ENCODE data around the gene PTPRG. TPM values are rescaled to one million over a fixed set of nuclear protein-coding genes. Genes with fewer than 3 reads are reported as not detected.

PTPRG gene
- total RNA-seq, 2 experiments from 2014 or later = 0.03 to 0.05 TPM

GRCh38 chr3:61665121-61665520 is 103.8 kb downstream of the PTPRG start:
- Histone ChIP-seq H3K4me1 (ENCODE audit: insufficient read depth, low read length) (no peaks in the 10 kb centered on the region), H3K27ac (ENCODE audit: low read depth in 1 of 2, low read length in 2 of 2) (no peak overlapping the region), H3K36me3 (ENCODE audit: insufficient read depth, low read length) (no peaks in the 10 kb centered on the region), H3K9me3 (ENCODE audit: control insufficient read depth in 1 of 2, insufficient read depth in 1 of 2, low read length in 2 of 2) (peaks cover 0 to 5% of the 10 kb centered on the region in 2 experiments), H3K27me3 (ENCODE audit: control insufficient read depth in 1 of 2, insufficient read depth in 2 of 2, low read length in 2 of 2) (no peaks in the 10 kb centered on the region), H3K4me3 (ENCODE audit: low read length) (no peak overlapping the region)
- peaks cover 4% of the 10 kb centered on the region for H3K27me3 Mint-ChIP-seq
- TF ChIP-seq CTCF (IDR thresholded peaks at IDR 0.05) = no peak
- POLR2A ChIA-PET = no interaction called here
- no peaks in the 10 kb centered on the region for H3K4me1 Mint-ChIP-seq (ENCODE audit: low read depth)
- H3K4me3 Mint-ChIP-seq = no peak overlapping the region
- no peak overlapping the region for H3K27ac Mint-ChIP-seq
- ATAC-seq (ENCODE audit: poor library complexity) (no peak), DNase-seq (no peak)
- intact Hi-C loops (cut with DNase I, micrococcal nuclease) = no loop called here
- H3K9me3 Mint-ChIP-seq = no peaks in the 10 kb centered on the region
- no peaks in the 10 kb centered on the region for H3K36me3 Mint-ChIP-seq (ENCODE audit: low read depth)
- CTCF ChIA-PET = interaction anchor here (0.7 kb wide), 1 partner anchor 562 kb away, joined by 3 read pairs; no protein-coding TSS in a partner anchor

GRCh38 chr3:61665987-61666386 is 104.6 kb downstream of the PTPRG start:
- Mint-ChIP-seq H3K4me1 (ENCODE audit: low read depth) (no peaks in the 10 kb centered on the region), H3K36me3 (ENCODE audit: low read depth) (no peaks in the 10 kb centered on the region), H3K4me3 (no peak overlapping the region), H3K27me3 (peaks cover 4% of the 10 kb centered on the region), H3K9me3 (no peaks in the 10 kb centered on the region), H3K27ac (no peak overlapping the region)
- no peaks in the 10 kb centered on the region for H3K36me3 ChIP-seq (ENCODE audit: insufficient read depth, low read length)
- POLR2A ChIA-PET = no interaction called here
- H3K4me3 ChIP-seq (ENCODE audit: low read length) = no peak overlapping the region
- intact Hi-C loops (cut with DNase I, micrococcal nuclease) = no loop called here
- ATAC-seq (ENCODE audit: poor library complexity) (no peak), DNase-seq (no peak)
- TF ChIP-seq CTCF (IDR thresholded peaks at IDR 0.05) = no peak
- H3K27ac ChIP-seq (ENCODE audit: low read depth in 1 of 2, low read length in 2 of 2) = no peak overlapping the region
- CTCF ChIA-PET = no interaction called here
- H3K4me1 ChIP-seq (ENCODE audit: insufficient read depth, low read length) = no peaks in the 10 kb centered on the region
- no peaks in the 10 kb centered on the region for H3K27me3 ChIP-seq (ENCODE audit: control insufficient read depth in 1 of 2, insufficient read depth in 2 of 2, low read length in 2 of 2)
- H3K9me3 ChIP-seq (ENCODE audit: control insufficient read depth in 1 of 2, insufficient read depth in 1 of 2, low read length in 2 of 2) = peaks cover 0 to 1% of the 10 kb centered on the region in 2 experiments

GRCh38 chr3:61666615-61667330 is 105.4 kb downstream of the PTPRG start:
- Mint-ChIP-seq H3K4me1 (ENCODE audit: low read depth) (no peaks in the 10 kb centered on the region), H3K9me3 (no peaks in the 10 kb centered on the region), H3K36me3 (ENCODE audit: low read depth) (no peaks in the 10 kb centered on the region), H3K27me3 (peaks cover 4% of the 10 kb centered on the region), H3K27ac (no peak overlapping the region), H3K4me3 (no peak overlapping the region)
- no peak for TF ChIP-seq CTCF (IDR thresholded peaks at IDR 0.05)
- CTCF ChIA-PET = no interaction called here
- intact Hi-C loops (cut with DNase I, micrococcal nuclease) = no loop called here
- no peaks in the 10 kb centered on the region for H3K9me3 ChIP-seq (ENCODE audit: control insufficient read depth in 1 of 2, insufficient read depth in 1 of 2, low read length in 2 of 2)
- H3K27ac ChIP-seq (ENCODE audit: low read depth in 1 of 2, low read length in 2 of 2) = no peak overlapping the region
- no peak for DNase-seq
- no peaks in the 10 kb centered on the region for H3K36me3 ChIP-seq (ENCODE audit: insufficient read depth, low read length)
- no peaks in the 10 kb centered on the region for H3K4me1 ChIP-seq (ENCODE audit: insufficient read depth, low read length)
- POLR2A ChIA-PET = no interaction called here
- ATAC-seq (ENCODE audit: poor library complexity) = no peak
- H3K4me3 ChIP-seq (ENCODE audit: low read length) = no peak overlapping the region
- no peaks in the 10 kb centered on the region for H3K27me3 ChIP-seq (ENCODE audit: control insufficient read depth in 1 of 2, insufficient read depth in 2 of 2, low read length in 2 of 2)

All from CD4-positive, alpha-beta T cell (primary cell).